GM10248 (cell line): ENCODE results near the gene PACRG.

ENCODE experiments used
- CTCF ChIA-PET: fragments of 300-600 bp; sonication (Branson Sonifier 250); formaldehyde crosslinking; extraction: SDS; loops from one replicate; lab custom pipeline; 2021; ENCODE audit warnings: antibody characterized with exemption; lab: Yijun Ruan, JAX
- POLR2A ChIA-PET: fragments of 350-650 bp; sonication (Branson Sonifier 250); formaldehyde crosslinking; extraction: SDS; loops from one replicate; lab custom pipeline; 2020; ENCODE audit warnings: antibody characterized with exemption; lab: Yijun Ruan, JAX
- DNase-seq: peaks from one replicate; pipeline ENCODE4 v3.0.0; 2012; ENCODE audit errors: extremely low spot score
- CTCF ChIP-seq: IDR thresholded peaks from 2 replicates; pipeline ENCODE4 v1.5.1; 2012; ENCODE audit warnings: mild to moderate bottlenecking, low read depth; ENCODE audit errors: extremely low read depth, missing control alignments, control extremely low read depth

Gene PACRG

DNA sequence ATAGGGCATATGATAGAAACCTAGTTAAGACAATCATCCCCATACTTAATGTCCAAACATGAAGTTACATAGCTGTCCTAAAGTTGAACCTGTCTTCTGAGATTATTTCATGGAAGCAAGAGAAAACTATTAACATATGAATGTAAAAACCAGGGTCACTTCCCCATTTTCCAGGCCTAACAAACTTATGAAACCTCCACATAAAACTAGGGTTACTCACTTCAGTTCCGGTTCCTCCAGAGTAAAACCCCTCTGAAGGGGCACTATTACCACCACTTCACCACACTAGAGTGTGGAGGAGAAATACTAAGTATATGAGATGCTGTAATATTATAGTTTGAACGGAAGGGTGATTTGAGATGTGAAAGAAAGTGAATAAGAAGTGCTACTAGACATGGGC is 15.1 kb upstream of the PACRG start:
- no peak for DNase-seq
- POLR2A ChIA-PET = no interaction called here
- CTCF ChIA-PET = no interaction called here
- no peak for TF ChIP-seq CTCF

GRCh38 chr6:162713974-162714780 is 13.6 kb upstream of the PACRG start:
- TF ChIP-seq CTCF = no peak
- ChIA-PET CTCF (interaction anchor here (1.0 to 1.4 kb wide), 2 partner anchors 11 to 12 kb away, joined by 3 to 4 read pairs; no protein-coding TSS in a partner anchor), POLR2A (no interaction called here)
- DNase-seq = no peak

DNA sequence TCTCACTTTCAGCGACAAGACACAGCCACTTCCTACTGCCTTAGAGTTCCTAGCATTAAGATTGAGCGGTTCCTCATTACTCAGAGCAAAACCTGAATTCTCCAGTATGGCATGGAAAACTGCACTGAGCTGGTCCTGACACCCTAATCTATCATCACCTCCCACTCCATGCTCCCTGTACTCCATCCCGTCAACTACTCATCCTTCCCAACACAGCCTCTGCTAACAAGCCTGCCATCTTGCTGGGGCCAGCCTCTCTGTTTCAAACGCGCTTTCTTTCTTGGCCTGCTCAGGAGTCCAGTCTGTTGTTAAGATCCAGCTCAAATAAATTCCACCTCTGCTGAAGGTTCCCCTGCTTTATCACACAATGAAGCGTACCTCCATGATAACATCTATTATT is 12.2 kb upstream of the PACRG start:
- ChIA-PET POLR2A (no interaction called here), CTCF (interaction anchor here (1.0 kb wide), 1 partner anchor 14 kb away, joined by 3 read pairs; no protein-coding TSS in a partner anchor)
- TF ChIP-seq CTCF = no peak
- DNase-seq = no peak

- ChIA-PET POLR2A (no interaction called here), CTCF (no interaction called here)
- no peak for TF ChIP-seq CTCF
- no peak for DNase-seq
Measured at GRCh38 chr6:162719528-162719927, 8.2 kb upstream of the PACRG start.

DNA sequence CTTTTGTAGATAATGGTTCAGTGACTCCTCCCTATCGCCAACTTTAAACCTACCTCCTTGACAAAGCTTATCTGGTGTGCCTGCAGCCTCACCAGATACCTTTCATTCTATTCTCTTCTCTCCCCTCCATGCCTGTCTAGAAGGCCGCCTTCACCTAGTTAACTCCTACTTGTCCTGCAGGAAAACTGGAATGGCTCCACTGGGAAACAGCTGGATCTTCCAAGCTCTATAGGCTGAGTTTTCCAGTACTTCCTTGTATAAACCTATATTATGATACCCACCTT is 6.4 kb upstream of the PACRG start:
- CTCF ChIA-PET = no interaction called here
- no peak for TF ChIP-seq CTCF
- POLR2A ChIA-PET = no interaction called here
- DNase-seq = no peak

GRCh38 chr6:162722226-162722625 is 5.5 kb upstream of the PACRG start:
- DNase-seq = no peak
- CTCF ChIA-PET = no interaction called here
- POLR2A ChIA-PET = no interaction called here

More at GRCh38 chr6:162722226-162722625, 5.5 kb upstream of the PACRG start:
- TF ChIP-seq CTCF = no peak
